ENCODE measurements around the gene SPOCK2.

The SPOCK2 gene

DNA sequence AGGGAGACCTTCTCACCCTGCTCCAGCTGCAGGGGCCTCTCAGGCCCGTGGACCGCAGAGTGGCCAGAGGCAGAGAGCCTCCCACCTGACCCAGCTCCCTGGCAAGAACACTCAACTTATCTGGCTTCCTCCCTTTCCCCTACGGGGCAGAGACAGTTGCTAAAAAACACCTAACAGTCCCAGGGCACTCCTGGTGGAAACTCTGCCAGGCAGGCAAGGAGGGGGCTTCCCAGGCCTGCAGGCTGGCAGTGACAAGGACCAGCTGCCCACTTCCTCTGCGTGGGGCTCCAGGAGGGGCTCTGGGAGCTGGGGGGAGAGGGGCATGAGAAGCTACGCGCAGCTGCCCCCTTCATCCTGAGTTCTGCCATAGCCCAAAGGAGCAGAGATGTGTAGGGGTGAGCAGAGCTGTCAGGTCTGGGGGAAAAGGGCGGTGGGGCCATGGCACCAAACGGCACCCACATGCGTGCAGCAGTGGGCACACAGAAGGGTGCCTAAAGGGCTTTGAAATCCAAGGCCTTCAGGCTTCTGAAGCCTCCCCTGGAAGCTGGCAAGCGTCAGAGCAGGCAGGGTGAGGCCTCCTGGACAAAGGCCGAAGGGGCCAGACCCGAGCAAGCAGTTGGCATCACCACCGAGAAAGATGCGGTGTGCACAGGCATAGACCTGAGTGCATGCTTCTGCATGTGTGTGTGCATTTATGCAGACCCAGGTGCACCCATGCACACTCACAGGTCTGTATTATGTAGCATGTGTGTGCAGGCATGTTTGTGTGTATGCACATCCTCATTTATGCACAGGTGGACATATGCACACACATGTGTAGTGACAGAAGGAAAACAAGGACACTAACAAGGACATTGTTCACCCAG lies 14.4 kb downstream of the SPOCK2 start:
- DNase-seq (ENCODE audit: low spot score) = no peak

DNA sequence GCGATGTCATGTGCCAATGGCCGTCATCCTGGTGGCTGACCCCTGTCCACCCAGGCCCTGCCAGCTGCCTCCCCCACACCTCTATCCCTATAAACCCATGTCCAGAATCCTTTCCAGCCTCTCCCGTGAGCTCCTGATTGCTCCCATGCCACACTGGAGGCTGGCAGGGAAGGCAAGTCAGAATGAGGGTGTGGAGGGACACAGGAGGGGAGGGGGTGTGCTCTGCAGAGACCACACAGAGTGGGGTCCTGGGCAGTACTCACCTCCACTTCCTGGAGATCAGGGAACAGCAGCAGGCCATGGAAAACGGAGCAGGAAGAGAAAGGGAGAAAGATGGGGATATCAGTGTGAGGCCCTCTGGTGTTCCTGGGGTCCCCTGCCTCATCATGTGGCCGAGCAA lies 15.7 kb downstream of the SPOCK2 start:
- DNase-seq (ENCODE audit: low spot score) = no peak

DNA sequence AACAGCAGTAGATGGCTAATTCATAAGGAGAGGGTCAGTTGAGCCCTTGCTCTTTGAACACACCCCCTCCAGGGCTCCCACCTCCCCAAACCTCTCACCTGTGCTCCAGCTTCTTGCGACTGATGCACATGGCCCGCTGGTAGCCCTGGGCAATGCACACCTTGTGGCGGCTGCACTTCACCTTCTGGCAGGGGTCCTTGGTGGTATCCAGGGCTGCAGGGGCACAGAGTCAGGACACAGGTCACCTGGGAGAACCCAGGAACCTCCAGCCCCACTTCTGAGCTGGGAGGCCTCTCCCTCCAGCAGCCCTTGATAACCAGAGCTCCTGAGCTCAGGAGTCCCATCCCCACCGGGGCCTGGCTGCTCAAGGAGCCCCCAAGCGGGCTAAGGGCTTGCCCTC lies 16.3 kb downstream of the SPOCK2 start:
- no peak for DNase-seq (ENCODE audit: low spot score)

DNA sequence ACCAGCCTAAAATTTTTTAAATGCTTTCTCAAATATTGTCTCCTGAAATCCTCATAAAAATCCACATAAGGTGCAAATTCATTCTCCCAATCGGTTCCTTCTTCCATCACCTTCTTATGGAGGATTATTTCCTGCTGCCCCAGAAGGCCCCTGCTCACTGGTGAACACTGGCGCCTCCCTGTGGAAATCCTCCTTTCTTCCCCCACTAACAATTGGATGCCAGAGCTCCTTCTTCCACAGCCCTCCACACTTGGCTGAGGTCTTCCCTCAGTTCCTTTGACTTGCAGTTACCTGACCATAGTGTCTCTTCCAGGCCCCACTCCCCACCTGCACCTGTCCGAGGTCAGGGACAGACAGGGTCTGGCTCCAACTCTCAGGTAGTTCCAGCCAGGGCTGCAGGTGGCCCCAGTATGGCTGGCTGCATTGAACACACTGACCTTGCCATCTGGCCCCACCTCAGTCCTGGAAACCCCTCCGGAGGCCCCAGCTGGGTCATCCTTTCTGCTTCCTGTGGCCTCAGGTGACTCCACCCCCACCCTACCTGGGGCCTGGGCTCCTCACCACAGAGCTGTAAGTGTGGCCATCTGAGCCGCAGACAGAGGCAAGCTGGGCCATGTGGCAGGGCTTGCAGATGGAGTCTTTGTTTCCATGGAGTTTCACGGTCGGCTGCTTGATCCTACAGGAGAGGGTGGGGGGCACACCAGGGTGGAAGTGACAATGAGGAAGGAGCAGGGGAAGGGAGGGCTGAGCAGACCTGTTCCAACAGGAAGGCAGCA lies 18.4 kb downstream of the SPOCK2 start:
- no peak for DNase-seq (ENCODE audit: low spot score)

DNA sequence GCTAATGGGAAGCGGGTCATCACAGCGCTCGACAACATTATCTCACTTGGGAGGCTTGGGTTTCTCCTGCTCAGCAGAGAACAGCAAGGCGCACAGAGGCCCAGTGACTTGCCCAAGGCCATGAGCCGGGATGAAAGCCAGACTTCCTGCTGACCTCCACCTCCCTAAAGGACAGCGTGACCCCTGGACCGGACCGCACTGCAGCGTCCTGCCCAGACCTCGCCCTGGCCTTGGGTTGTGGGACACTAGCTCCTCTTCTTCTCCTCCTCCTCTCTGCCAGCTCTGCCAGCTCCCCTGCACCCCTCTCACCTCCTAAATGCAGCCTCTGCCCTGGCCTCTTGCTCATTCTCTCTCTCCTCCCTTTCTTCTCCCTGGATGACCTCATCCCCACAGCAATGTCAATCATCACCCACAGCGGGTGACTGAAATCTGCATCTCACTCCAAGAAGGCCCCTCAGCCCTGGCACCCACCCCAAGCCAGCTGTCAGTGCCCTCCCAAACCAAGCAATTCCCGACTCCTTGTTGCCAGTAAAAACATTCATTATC lies 19.4 kb downstream of the SPOCK2 start:
- DNase-seq (ENCODE audit: low spot score) = no peak

DNA sequence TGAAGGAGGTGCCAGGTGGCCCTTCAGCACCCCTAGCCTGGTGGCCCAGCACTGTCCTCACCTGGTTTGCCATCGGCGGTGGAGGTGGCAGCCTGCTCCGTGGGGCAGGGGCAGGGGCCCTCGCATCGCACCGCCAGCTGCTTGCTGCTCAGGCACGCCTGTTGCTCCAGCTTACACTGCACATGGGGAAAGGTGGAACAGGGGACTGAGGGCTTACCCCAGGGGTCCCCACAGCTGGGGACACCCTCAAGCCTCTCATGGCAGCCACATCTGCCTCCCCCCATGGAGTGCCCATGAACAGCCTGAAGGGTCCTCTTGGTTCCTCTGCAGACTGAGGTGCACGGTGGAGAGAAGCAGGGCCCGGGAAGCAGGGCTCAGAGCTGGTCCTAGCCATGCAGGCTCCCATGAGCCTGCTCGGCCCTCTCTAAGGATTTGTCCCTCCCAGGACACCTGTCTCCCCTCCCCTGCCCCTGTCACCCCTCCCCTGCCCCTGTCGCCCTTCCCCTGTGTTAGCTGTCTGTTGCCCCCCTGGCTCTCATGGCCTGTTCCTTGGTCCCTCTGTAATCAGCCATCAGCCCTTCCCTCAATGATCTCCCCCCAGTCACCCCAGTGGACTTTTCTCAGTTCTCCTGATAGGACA lies 20.1 kb downstream of the SPOCK2 start:
- DNase-seq (ENCODE audit: low spot score) = no peak

DNA sequence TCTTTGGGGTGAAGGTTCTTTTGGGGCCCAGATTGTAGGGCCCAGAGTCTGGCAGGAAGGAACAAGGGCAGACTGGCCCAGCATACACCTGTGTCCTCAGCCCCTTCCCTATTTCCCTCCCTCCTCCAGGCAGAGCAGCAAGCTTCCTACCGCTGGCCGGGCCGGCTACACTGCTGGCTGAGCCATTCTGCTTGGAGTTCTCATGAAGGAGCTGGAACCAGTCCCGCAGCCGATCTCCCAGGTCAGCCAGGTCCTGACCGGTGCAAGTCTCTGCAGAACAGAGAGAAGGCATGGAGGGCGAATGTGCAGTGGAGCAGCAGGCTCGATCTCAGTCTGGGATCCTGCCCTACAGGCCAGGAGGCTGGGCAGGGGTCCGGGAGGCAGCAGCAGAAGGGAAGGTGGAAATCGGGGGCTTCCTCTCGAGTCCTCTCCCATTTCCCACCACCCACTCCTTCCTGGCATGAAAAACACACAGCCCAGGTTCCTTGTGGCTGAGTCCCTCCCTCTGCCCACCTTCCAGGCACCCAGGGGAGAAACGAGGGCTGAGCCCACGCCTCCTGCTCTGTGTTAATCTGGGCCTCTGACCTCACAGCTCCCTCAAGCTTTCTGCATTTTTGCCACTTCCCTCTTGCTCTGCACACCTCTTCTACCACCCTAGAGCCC lies 20.8 kb downstream of the SPOCK2 start:
- DNase-seq (ENCODE audit: low spot score) = no peak

DNA sequence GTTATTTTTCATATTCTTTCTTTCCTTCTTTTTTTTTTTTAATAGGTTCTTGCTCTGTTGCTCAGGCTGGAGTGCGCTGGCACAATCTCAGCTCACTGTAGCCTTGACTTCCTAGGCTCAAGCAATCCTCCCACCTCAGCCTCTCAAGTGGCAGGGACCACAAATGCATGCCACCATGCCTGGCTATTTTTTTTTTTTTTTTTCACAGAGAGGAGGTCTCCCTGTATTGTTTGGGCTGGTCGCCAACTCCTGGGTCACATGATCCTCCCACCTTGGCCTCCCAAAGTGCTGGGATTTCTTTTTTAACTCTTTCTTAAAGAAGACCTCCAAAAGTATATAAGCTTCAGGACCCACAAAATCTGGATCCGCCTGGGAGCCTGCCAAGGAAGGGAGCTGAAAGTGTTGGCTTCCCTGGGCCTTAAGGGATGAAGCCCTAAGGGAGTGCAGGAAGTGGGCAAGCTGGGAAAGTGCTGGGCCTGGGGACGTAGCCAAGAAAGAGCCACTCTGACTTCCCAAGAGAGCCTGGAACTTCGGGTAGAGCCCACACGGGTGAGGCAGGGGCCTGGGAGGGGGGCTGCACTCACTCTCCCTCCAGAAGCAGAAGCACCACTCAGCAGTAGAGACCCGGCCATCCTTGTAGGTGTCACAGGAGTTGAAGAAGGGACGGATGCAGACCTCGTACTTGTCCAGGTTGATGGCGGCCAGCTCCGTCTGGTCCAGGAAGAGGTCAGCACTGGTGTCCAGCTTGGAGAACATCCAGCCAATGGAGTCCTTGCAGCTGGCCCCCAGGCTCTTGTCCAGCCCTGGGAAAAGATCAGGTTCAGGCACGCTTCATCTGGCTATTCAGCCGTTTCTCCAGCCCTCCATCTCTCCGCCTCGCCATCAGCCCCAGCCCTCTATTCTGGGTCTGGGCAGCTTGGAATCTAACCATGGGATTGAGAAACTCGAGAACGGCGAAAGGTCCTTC lies 21.8 kb downstream of the SPOCK2 start:
- DNase-seq (ENCODE audit: low spot score) = no peak

DNA sequence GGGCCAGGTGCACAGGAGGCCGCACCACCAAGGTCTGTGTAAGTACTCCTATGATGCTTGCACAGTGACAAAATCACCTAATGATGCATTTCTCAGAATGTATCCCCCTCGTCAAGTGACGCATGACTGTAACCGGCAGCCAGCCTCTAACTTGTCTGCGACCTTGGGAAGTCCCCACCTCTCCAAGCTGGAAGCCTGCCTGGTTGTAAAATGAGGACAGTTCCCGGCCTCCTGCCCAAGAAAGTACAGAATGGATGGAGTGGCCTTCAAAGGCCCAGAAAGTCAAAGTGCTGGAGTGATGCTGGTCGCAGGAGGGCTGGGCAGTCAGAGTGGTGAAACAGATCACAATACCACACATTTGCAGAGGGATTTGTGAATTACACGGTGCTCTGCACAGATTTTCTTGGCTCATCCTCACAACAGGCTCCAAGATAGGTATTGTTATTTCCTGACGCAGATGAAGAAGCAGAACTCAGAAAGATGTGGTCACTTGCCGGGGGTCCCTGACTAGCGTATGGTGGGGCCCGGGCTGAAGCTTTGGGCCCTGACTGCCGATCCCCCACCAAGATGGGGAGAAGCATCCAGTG lies 22.8 kb downstream of the SPOCK2 start:
- no peak for DNase-seq (ENCODE audit: low spot score)

DNA sequence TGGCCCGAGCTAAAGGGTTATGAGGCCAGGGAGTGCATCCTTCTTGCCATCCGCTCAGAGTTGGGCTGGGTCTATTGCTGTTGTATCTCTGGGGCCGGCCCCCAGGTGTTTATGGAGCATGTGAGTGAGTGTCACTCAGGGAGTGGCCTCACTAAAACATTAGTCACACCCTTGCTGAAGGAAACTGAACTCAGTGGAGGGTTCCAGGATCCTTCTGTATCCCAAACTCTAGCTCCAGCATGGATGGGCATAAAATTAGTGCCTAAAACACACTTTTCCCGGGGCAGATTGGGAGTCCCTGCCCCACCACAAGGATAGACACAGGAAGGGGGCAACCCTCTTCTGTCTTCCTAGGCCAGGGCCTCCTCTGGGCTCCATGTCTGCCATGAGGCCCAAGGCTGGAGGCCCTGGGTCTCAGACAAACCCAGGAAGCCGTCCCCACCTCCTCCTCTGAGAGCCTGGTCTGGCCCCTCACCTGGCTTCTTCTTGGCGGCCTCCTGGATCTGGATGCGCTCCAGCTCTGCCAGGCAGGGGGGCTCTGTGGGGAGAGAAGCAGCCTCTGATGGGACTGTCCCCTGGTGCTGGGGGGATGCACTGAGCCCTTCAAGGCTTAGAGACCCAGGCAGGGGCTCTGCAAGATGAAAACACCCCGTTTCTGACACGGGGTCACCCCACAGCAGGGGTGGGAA lies 24.5 kb downstream of the SPOCK2 start:
- DNase-seq (ENCODE audit: low spot score) = no peak

DNA sequence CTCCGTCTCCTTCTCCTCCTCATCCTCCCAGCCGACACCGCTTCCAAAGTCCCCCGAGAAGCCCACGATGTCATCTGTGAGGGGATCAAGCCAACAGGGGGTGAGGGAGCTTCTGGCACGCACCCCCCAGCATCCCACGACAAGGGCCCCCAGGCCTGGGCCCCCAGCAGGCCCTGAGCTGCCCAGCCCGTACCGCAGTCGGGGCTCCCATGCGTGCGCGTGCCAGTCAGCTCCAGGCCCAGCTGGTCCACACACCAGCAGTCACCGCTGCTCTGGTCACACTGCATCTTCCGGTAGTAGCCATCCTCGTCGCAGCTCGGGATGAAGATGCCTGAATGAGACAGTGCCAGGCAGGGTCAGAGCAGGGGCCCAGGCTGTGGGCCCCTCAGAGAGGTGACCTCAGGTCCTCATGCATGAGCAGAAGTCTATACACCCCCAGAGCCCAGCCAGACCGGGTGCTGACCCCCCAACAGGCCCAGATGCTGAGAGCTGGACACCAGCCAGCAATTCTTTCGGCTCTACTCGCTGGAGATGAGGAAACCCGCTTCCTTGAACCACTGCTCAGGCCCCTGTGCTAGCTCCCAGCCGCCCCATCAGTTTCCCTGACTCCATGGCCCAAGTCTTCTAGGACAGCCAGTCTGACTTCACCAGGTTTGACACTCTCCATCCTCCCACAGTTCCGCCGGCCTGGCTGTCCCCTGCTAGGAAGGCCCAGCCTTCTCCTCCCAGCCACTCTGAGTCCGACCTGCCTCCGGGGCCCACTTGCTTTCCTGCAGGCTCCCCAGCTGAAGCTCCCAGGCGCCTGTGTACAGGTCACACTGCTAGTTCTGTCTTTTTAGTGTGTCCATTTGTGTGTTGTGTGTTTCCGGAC lies 25.3 kb downstream of the SPOCK2 start:
- DNase-seq (ENCODE audit: low spot score) = no peak

DNA sequence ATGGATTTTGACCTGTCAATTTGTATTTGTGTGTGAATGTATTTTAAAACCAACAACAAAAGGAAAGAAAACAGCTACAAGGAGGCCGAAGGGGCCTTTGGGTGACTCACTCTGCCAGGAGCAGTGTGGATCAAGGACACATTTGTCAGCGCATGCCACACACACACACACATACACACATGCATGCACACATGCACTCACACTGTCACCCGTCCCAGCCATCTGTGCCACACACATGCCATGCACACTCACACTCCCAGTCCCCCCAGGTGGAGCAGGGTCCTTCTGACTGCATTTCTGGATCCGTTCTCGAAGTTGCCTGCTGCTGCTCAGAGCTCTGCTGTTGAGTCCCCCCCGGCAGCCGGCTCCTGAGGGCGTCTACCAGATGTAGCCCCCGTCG lies 26.0 kb downstream of the SPOCK2 start:
- no peak for DNase-seq (ENCODE audit: low spot score)

DNA sequence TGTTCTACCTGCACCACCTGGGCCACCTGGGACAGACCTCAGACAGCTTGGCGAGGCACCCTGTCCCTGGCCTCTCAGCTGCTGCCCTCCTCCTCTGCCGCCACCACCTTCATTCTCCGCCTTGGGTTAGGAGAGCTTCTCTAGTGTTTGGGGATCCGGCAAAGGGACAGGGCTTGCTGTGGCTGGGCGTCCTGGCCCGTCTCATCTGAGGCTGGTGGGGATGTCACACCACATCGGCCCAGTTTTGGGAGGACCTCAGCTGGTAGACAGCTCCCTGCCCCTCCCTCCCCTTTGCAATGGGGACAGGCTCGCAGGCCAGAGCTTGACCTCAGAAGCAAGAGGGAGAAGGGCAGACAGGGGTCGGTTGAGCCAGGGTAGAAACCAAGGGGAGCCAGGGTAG lies 26.4 kb downstream of the SPOCK2 start:
- no peak for DNase-seq (ENCODE audit: low spot score)

DNA sequence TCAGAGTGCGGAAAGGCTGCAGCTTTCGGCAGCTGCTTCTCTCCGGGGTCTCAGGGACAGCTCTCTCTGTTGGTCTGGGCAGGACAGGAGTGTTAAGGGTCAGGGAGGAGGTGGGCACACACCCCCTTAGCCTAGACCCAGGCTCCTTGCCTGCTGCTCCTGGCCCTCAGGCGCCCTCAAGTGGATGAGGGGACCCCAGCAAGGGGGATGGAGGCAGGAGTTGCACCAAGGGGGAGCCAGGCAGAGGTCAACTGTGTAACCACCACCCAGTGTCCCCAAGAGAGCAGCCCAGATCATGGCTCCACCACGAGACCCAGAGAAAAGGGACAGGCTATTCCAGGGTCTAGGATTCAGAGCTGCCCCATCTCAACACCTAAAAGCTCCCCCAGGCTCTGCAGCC lies 26.9 kb downstream of the SPOCK2 start:
- DNase-seq (ENCODE audit: low spot score) = no peak

DNA sequence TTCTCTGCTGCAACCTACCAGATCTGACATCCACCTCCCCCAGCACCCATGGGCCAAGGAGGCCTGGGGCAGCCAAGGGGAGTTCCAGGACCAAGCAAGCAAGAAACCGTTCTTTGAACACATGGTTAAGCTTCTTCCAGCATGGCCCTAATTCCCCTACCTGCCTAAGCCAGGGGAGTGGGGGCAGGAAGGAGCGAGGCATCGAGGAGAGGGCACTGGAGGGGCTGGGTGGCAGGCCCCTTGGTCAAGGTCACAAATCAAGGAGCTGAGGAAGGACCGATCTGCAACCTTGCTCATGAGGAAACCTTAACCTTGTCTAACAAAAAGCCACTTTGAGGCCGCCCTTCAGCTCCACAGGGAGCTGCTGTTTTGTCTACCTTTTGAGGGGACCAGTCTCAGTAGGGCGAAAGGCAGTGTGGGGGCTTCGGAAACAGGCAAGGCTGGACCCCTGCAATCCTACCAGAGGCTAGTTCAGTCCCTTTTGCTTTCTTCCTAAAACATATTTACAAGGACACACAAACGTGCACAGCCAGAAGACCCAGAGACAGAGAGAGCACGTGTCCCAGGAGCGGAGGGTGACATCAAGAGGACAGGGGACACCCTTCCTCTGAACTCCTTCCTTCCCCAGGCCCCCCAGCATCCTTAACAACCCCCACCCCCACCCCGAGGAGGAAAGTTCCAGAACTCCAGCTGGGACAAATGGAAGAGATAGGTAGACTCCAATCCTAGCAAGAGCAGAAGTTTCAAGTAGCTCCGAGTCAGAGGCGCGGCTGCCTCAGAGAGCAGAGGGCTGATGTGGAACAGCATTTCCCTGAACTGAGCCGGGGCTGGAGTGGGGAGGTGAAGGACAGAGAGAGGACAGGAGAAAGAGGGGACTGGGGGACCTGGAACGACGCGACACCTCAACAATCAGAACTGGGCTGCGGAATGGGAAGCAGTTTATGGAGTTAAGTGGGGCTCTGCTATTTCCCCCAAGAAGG lies 28.2 kb downstream of the SPOCK2 start:
- no peak for DNase-seq (ENCODE audit: low spot score)

DNA sequence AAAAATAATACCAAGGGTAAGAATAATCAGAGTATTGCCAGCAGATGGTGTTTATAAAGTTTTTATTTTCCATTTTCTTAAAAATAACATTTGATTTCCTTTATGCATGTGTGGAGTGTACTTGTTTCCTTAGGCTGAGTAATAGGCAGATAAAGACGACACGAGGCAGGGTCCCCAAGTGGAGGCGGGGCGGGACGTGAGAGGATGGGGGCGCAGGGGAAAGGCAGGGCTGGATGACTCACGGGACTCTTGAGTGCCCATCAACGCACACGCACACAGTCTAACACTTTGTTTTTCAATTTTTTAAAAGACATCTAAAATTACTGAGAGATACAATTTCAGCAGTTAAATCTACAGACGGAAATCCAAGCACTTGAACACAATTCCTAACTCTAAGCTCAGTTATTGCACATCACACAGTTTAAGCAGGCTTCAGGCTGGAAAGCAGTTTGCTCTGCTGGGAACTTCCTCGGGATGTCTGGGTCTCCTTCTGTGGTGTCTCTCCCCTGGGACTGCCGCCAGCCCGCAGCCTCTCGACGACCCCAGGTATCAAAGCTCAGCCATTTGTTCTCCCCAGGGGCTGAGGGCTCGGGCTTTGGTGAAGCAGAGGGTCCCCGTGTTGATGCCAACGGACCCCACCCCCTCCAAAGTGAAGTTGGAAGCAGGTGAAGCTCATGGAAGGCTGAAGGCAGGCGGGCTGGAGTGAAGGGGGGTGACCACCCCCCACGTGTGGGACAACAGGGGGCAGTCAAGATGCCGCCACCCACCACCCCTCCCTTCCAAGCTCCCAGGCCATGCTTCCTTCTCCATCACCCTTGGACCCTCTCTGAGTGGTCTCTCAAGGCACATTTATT lies 29.1 kb downstream of the SPOCK2 start:
- DNase-seq (ENCODE audit: low spot score) = no peak
